HG03066 (cell line): ENCODE data around the gene SCML2.
"Not testable (repeated sequence)": the region's sequence is repeated elsewhere in the genome, so short reads cannot be mapped to it uniquely, and the experiment has no call there.

Source experiments
- ATAC-seq: cut with Tn5 transposase; IDR thresholded peaks from one replicate; pipeline ENCODE4 v1.9.1; 2021; ENCODE audit warnings: low read depth; ENCODE audit not compliant: unreplicated experiment

SCML2 gene

GRCh38 chrX:18354369-18355223 lies at the start of gene SCML2:
SCML2 (minus strand) TSS chrX:18354688; CDS start chrX:18334071, 20,617 bp downstream.
- no peak for ATAC-seq

- ATAC-seq, result no peak
These were observed 47.3 kb upstream of the SCML2 start for GRCh38 chrX:18401848-18402213.

- no peak for ATAC-seq
These were observed 40.0 kb upstream of the SCML2 start for GRCh38 chrX:18394477-18394876.

- no peak for ATAC-seq
These were observed 36.6 kb upstream of the SCML2 start for GRCh38 chrX:18390941-18391538.

GRCh38 chrX:18389966-18390365 lies 35.5 kb upstream of the SCML2 start:
- no peak for ATAC-seq

- no peak for ATAC-seq
These were observed 23.3 kb upstream of the SCML2 start for GRCh38 chrX:18377796-18378195.

- ATAC-seq, result not testable (repeated sequence)
These were observed 20.8 kb upstream of the SCML2 start for GRCh38 chrX:18375131-18375805.

GRCh38 chrX:18369096-18369495 lies 14.6 kb upstream of the SCML2 start:
- ATAC-seq, result not testable (repeated sequence)

GRCh38 chrX:18368402-18368801 lies 13.9 kb upstream of the SCML2 start:
- no peak for ATAC-seq

GRCh38 chrX:18360867-18361266 lies 6.4 kb upstream of the SCML2 start:
- ATAC-seq, result no peak

GRCh38 chrX:18353931-18354368 lies 538 bp downstream of the SCML2 start:
- no peak for ATAC-seq

GRCh38 chrX:18351784-18352183 lies 2.7 kb downstream of the SCML2 start:
- no peak for ATAC-seq

GRCh38 chrX:18348047-18348446 lies 6.4 kb downstream of the SCML2 start:
- no peak for ATAC-seq

- ATAC-seq, result no peak
These were observed 45.1 kb downstream of the SCML2 start for GRCh38 chrX:18309401-18309800.

GRCh38 chrX:18297251-18297650 lies 57.2 kb downstream of the SCML2 start:
- ATAC-seq, result no peak

- ATAC-seq, result no peak
These were observed 59.6 kb downstream of the SCML2 start for GRCh38 chrX:18294893-18295292.

GRCh38 chrX:18291006-18291545 lies 63.4 kb downstream of the SCML2 start:
- ATAC-seq, result no peak

GRCh38 chrX:18290200-18290599 lies 64.3 kb downstream of the SCML2 start:
- no peak for ATAC-seq

GRCh38 chrX:18288716-18289115 lies 65.8 kb downstream of the SCML2 start:
- no peak for ATAC-seq

- no peak for ATAC-seq
These were observed 68.1 kb downstream of the SCML2 start for GRCh38 chrX:18286322-18286831.

- no peak for ATAC-seq
These were observed 76.0 kb downstream of the SCML2 start for GRCh38 chrX:18278449-18278848.
